Fibroblast of skin of right quadriceps (primary cell): ENCODE data around the gene CD300C.
"Not testable (repeated sequence)": the region's sequence is repeated elsewhere in the genome, so short reads cannot be mapped to it uniquely, and the experiment has no call there.

ENCODE experiments used
- DNase-seq: peaks from one replicate; pipeline ENCODE4 v3.0.0-alpha.2; 2013

Gene CD300C

DNA sequence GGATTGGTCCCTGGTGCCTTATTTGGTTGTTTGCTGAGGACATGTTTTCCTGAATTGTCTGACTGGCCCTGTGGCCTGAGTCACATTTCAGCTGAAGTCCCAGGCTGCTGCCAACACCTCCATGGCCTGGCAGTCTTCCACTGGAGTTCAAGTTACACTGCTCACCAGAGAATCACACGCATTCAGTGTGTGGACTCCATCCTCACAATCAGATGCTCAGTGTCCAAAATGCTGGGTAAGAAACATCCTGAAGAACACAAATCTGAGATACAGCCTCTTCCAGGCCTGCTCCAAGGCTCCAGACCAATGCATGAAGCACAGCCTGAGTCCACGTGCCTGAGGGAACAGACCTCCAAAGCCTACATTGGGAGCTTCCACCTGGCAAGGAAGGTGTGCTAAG lies 33.9 kb downstream of the CD300C start:
- DNase-seq: no peak

DNA sequence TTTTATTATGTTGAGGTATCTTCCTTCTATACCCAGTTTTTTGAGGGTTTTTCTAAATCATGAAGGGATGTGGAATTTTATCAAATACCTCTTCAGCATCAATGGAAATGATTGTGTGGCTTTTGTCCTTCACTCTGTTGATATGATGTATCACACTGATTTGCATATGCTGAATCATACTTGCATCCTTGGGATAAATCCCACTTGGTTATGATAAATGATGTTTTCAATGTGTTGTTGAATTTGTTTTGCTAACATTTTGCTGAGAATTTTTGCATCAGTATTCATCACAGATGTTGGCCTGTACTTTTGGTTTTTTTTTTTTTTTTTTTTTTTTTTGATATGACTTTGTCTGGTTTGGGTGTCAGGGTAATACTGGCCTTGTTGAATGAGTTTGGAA lies 37.8 kb downstream of the CD300C start:
- DNase-seq: no peak

DNA sequence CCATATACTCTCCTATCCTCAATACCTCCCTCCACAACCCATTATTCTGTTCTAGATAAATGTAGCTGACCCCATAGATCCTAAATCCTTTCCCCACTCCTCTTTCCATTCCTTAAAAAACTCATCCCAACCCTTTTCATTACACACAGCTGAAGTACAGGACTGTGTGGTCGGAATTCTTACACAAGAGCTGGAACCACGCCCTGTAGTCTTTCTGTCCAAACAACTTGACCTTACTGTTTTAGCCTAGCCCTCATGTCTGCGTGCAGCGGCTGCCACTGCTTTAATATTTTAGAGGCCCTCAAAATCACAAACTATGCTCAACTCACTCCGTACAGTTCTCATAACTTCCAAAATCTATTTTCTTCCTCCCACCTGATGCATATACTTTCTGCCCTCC lies 42.0 kb downstream of the CD300C start:
- not testable (repeated sequence) for DNase-seq

DNA sequence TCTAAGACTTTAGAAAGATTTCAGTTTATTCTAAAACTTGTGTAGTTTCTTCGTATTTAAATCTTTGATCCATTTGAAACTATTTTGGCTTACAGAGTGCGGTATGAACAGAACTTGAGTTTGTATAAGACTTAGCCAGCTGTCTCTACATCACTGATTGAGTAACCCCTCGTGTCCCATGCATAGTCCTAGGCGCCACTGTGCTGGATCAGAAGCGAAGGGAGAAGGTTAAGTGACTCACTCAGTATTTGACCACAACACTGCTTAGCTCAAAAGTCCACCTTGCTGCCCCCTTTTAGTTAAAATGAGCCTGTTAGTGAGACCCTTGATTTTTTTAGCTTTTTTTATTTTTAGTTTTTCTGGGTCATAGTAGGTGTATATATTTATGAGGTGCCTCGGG lies 43.1 kb downstream of the CD300C start:
- DNase-seq: no peak

DNA sequence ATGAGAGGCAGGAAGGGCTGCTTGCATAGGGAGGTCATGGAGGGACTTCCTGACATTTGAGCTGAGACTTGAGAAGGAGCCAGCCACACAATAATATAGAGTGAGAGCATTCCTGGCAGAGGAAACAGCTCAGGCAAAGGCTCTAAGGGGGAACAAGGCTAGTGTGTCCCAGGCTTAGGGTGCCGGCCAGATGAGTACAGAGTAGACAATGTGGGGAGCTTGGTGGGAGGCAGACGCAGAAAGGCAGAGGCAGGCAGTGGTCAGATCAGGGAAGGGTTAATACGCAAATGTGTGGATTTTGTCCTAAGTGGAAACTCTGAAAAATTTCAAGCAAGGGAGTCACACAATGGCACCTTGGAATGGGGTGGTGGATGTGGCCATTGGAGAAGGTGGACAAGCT lies 45.9 kb downstream of the CD300C start:
- no peak for DNase-seq

DNA sequence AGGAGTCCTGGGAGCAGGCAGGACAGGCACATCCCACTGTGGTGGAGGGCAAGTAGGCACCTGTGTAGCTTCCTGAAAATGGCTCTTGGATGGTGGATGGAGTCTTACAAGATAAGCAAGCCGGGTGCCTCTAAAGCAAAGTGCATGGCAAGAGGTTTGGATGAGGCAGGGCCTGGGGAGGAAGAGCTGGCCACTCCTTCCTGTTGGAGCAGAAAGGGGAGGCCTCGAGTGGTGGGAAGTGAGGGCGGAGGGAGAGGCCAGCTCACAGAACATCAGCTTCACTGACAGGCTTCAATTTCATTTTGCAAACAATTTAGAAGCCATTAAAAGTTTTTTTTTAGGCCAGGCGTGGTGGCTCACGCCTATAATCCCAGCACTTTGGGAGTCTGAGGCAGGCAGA lies 48.4 kb downstream of the CD300C start:
- no peak for DNase-seq

DNA sequence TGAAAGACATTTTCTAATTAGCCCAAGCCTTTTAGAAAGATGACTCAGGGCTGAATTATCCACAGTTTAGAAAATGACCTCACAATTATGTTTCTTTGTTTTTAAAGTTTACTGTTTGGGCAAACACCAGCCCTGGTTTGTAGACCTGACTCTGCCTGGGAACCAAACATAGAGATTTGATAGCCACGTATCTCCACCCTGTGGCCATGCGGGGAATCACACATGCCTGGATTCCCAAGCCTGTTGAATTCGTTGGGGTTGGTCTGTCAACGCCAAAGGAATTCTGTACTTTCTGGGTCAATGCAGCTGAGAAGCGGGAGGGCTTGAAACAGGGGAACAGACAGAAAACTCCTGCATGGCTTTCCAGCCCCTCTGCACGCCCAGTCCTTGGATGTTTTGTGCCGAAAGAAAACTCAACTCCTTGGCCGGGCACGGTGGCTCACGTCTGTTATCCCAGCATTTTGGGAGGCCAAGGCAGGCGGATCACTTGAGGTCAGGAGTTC lies 52.5 kb downstream of the CD300C start:
- DNase-seq: peak; percentile 36

DNA sequence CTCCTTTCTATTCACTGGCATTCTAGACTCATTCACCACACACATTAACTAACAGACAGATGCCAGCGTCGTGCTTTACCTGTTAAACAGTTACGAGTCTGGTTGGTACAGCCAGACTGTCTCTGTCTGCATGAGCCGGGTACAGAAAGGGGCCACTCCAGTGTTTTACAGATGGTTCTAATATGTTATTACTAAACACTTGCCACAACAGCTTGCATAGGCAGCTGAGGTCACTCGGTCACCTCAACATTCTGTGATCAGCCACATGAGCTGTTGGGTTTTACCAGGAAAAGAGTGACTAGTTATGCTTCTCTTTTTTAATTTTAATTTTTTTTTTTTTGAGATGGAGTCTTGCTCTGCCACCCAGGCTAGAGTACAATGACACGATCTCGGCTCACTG lies 54.3 kb downstream of the CD300C start:
- DNase-seq: no peak
